ENCODE results near the gene NFIB. TPM values are rescaled to one million over a fixed set of nuclear protein-coding genes. Genes with fewer than 3 reads are reported as not detected.

NFIB gene
- total and polyA plus RNA-seq, 2 donors (not counting 3 experiments of a cell fraction or from before 2014, with no cell fraction given) = 26.4 to 174 TPM

- dilution Hi-C loops (cut with MboI; ENCODE audit: extremely low pct_ligation_motif_present, low sequenced_read_pairs) = no loop called here
Measured at GRCh38 chr9:14317667-14318320, 3.9 kb upstream of the NFIB start.

More at GRCh38 chr9:14317667-14318320, 3.9 kb upstream of the NFIB start:
- FAIRE-seq (no peak), DNase-seq (ENCODE audit: low read depth, low spot score) (peak; percentile 49)
- intact Hi-C loops (cut with micrococcal nuclease) = loop anchor here (2.0 to 10.0 kb wide), 3 partner anchors 287 to 967 kb away; no protein-coding TSS in a partner anchor
- H3K9ac ChIP-seq (replicated peaks; ENCODE audit: extremely low read depth, insufficient read depth, low read length) = peak overlapping the region; percentile 92
- POLR2A ChIA-PET = interaction anchor here (0.7 kb wide), 2 partner anchors 40 to 80 kb away, joined by 7 to 19 read pairs; no protein-coding TSS in a partner anchor
- H3K4me2 ChIP-seq (ENCODE audit: insufficient read depth, low read length) = peak overlapping the region; percentile 92
- H3K9me3 ChIP-seq (replicated peaks; ENCODE audit: control insufficient read depth, insufficient read depth, low read length) = no peaks in the 10 kb centered on the region
- peaks cover 46% of the 10 kb centered on the region for H3K79me2 ChIP-seq (ENCODE audit: control insufficient read depth, insufficient read depth, low read length)
- H4K20me1 ChIP-seq (replicated peaks; ENCODE audit: control insufficient read depth, extremely low read depth, insufficient read depth, low read length) = no peaks in the 10 kb centered on the region
- CTCF ChIA-PET = interaction anchor here (0.6 to 4.2 kb wide), 9 partner anchors 30 to 890 kb away, joined by 3 to 25 read pairs (median 3); no protein-coding TSS in a partner anchor
- TF ChIP-seq EZH2 (IDR thresholded peaks at IDR 0.05; ENCODE audit: borderline replicate concordance, low read depth, low read length, severe bottlenecking) = no peak
- TF ChIP-seq MYC (IDR thresholded peaks at IDR 0.05; ENCODE audit: low read depth, low read length) = no peak
- no peak for TF ChIP-seq GATA2 (IDR thresholded peaks at IDR 0.05; ENCODE audit: insufficient read depth, insufficient read length, low read depth, low read length)
- TF ChIP-seq POLR2A (IDR thresholded peaks at IDR 0.05; ENCODE audit: low read depth, low read length) = no peak
- no peak for TF ChIP-seq POLR2AphosphoS5 (IDR thresholded peaks at IDR 0.05; ENCODE audit: insufficient read depth, low read depth, low read length)
- TF ChIP-seq CTCF (IDR thresholded peaks at IDR 0.05; ENCODE audit: extremely low read depth in 1 of 2, insufficient read depth in 1 of 2, low read depth in 1 of 2, low read length in 2 of 2) = no peak
- no peak for TF ChIP-seq JUN (IDR thresholded peaks at IDR 0.05; ENCODE audit: borderline replicate concordance, insufficient read depth, insufficient read length, low read depth)
- TF ChIP-seq MAX (IDR thresholded peaks at IDR 0.05; ENCODE audit: insufficient read depth, insufficient read length) = no peak
- no peak for TF ChIP-seq FOS (IDR thresholded peaks at IDR 0.05; ENCODE audit: borderline replicate concordance, insufficient read depth, low read length)
- H3K36me3 ChIP-seq (ENCODE audit: control insufficient read depth in 2 of 2, extremely low read depth in 1 of 2, insufficient read depth in 2 of 2, low read length in 2 of 2) = no peaks in the 10 kb centered on the region
- no peaks in the 10 kb centered on the region for H3K27me3 ChIP-seq (ENCODE audit: control insufficient read depth in 2 of 2, insufficient read depth in 2 of 2, low read length in 2 of 2)
- H3K4me3 ChIP-seq (replicated peaks in 1 of 3; ENCODE audit: insufficient read depth in 1 of 3, low read depth in 1 of 3, low read length in 3 of 3) = peak overlapping the region in 1 of 3 experiments; percentile 44
- peak overlapping the region; percentile 84 for H3K27ac ChIP-seq (ENCODE audit: insufficient read depth, low read depth, low read length)
- peak overlapping the region; percentile 76 for H2AFZ ChIP-seq (ENCODE audit: low read depth, low read length)
- BruUV-seq (replicated peaks) = no TSS peak
- no peaks in the 10 kb centered on the region for H3K9me1 ChIP-seq (replicated peaks; ENCODE audit: control insufficient read depth, extremely low read depth, insufficient read depth, low read length)
- peaks cover 59% of the 10 kb centered on the region for H3K4me1 ChIP-seq (ENCODE audit: control insufficient read depth, extremely low read depth, insufficient read depth, low read length)

Data from endothelial cell of umbilical vein (primary cell).